ENCODE results near the gene ABHD14A.

ABHD14A gene

GRCh38 chr3:51968883-51969678 is 5.8 kb upstream of the ABHD14A start:
- H3K4me3 Mint-ChIP-seq: peak overlapping the region; percentile 89 to 93 (median 90)
- no peaks in the 10 kb centered on the region for H3K36me3 Mint-ChIP-seq (ENCODE audit: low read depth)
- H3K27me3 Mint-ChIP-seq (ENCODE audit: low read depth): peaks cover 3% of the 10 kb centered on the region
- TF ChIP-seq CTCF (IDR thresholded peaks at IDR 0.05; ENCODE audit: unreplicated experiment in 3 of 3): no peak
- H3K27ac Mint-ChIP-seq: peak overlapping the region; percentile 79 to 96 (median 90)
- H3K9me3 Mint-ChIP-seq: no peaks in the 10 kb centered on the region
- H3K4me1 Mint-ChIP-seq: peaks cover 49% of the 10 kb centered on the region

GRCh38 chr3:51969841-51970240 is 5.0 kb upstream of the ABHD14A start:
- H3K4me3 Mint-ChIP-seq: peak overlapping the region in 2 of 3 experiments; percentile 55 to 76
- H3K27ac Mint-ChIP-seq: peak overlapping the region in 1 of 3 experiments; percentile 90

GRCh38 chr3:51970606-51971300 is 4.1 kb upstream of the ABHD14A start:
- Mint-ChIP-seq H3K4me3 (peak overlapping the region; percentile 51 to 76 (median 57)), H3K27me3 (ENCODE audit: low read depth) (no peaks in the 10 kb centered on the region), H3K9me3 (no peaks in the 10 kb centered on the region), H3K36me3 (ENCODE audit: low read depth) (no peaks in the 10 kb centered on the region), H3K27ac (peak overlapping the region; percentile 33 to 68 (median 53)), H3K4me1 (peaks cover 45% of the 10 kb centered on the region)
- no peak for TF ChIP-seq CTCF (IDR thresholded peaks at IDR 0.05; ENCODE audit: unreplicated experiment in 3 of 3)

More at GRCh38 chr3:51969841-51970240, 5.0 kb upstream of the ABHD14A start:
- Mint-ChIP-seq H3K4me1 (peaks cover 47% of the 10 kb centered on the region), H3K27me3 (ENCODE audit: low read depth) (no peaks in the 10 kb centered on the region), H3K9me3 (no peaks in the 10 kb centered on the region), H3K36me3 (ENCODE audit: low read depth) (no peaks in the 10 kb centered on the region)
- no peak for TF ChIP-seq CTCF (IDR thresholded peaks at IDR 0.05; ENCODE audit: unreplicated experiment in 3 of 3)

- Mint-ChIP-seq H3K27ac (peak overlapping the region in 2 of 3 experiments; percentile 53 to 57), H3K27me3 (ENCODE audit: low read depth) (no peaks in the 10 kb centered on the region), H3K9me3 (no peaks in the 10 kb centered on the region), H3K4me1 (peaks cover 43% of the 10 kb centered on the region), H3K36me3 (ENCODE audit: low read depth) (no peaks in the 10 kb centered on the region), H3K4me3 (peak overlapping the region; percentile 49 to 76 (median 51))
- TF ChIP-seq CTCF (IDR thresholded peaks at IDR 0.05; ENCODE audit: unreplicated experiment in 3 of 3): no peak
Observed at GRCh38 chr3:51971350-51971749, 3.5 kb upstream of the ABHD14A start.

- Mint-ChIP-seq H3K4me3 (peak overlapping the region; percentile 93 to 96 (median 94)), H3K9me3 (no peaks in the 10 kb centered on the region), H3K4me1 (peaks cover 38% of the 10 kb centered on the region), H3K36me3 (ENCODE audit: low read depth) (no peaks in the 10 kb centered on the region), H3K27me3 (ENCODE audit: low read depth) (no peaks in the 10 kb centered on the region), H3K27ac (peak overlapping the region; percentile 90 to 95 (median 91))
- peak in 1 of 3 experiments; percentile 55 for TF ChIP-seq CTCF (IDR thresholded peaks at IDR 0.05; ENCODE audit: unreplicated experiment in 3 of 3)
Observed at GRCh38 chr3:51974277-51974962, 444 bp upstream of the ABHD14A start.
